ENCODE measurements around the gene DNA2.
"Not testable (repeated sequence)": the region's sequence is repeated elsewhere in the genome, so short reads cannot be mapped to it uniquely, and the experiment has no call there.

The DNA2 gene, protein sequence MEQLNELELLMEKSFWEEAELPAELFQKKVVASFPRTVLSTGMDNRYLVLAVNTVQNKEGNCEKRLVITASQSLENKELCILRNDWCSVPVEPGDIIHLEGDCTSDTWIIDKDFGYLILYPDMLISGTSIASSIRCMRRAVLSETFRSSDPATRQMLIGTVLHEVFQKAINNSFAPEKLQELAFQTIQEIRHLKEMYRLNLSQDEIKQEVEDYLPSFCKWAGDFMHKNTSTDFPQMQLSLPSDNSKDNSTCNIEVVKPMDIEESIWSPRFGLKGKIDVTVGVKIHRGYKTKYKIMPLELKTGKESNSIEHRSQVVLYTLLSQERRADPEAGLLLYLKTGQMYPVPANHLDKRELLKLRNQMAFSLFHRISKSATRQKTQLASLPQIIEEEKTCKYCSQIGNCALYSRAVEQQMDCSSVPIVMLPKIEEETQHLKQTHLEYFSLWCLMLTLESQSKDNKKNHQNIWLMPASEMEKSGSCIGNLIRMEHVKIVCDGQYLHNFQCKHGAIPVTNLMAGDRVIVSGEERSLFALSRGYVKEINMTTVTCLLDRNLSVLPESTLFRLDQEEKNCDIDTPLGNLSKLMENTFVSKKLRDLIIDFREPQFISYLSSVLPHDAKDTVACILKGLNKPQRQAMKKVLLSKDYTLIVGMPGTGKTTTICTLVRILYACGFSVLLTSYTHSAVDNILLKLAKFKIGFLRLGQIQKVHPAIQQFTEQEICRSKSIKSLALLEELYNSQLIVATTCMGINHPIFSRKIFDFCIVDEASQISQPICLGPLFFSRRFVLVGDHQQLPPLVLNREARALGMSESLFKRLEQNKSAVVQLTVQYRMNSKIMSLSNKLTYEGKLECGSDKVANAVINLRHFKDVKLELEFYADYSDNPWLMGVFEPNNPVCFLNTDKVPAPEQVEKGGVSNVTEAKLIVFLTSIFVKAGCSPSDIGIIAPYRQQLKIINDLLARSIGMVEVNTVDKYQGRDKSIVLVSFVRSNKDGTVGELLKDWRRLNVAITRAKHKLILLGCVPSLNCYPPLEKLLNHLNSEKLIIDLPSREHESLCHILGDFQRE

DNA sequence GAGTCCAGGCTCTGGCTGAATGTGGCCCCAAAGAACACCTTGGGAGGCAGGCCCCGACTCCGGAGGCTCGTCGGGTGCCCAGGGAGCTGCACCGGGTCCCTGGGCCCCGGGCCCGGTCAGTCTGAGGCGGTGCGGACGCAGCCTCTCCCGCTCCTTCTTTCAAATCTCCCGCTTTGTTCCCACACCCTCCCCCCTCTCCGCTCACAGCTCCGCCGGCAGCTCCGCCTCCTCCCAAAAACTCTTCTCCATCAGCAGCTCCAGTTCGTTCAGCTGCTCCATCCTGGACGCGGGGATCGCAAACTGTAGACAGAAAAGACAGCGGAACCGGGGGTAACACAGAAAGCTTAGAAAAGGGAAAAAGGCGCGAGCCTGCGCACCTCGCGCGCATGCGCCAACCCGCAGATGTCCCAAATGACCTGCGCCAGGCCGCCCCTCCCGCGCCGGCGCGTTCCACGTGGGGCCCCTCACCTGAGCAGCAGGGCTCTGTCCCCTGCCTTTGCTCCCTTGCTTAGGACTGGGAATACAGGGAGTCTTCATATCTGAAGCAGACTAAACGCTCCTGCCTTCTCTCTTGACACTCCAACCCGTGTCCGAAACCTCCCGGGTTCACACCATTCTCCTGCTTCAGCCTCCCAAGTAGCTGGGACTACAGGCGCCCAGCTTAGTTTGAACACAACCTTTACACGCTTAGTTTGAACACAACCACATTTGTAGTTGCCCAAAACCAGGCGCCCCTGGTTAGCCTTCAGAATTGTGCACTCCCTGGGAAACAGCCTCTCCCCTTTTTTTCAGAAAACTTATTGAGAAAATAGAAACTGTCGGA is at the start of gene DNA2:
TSS of gene DNA2 (minus strand) at position 388 of the 823 bp plus-strand sequence. CDS start at position 279, 109 bp downstream.
- in situ Hi-C loops (cut with MboI; ENCODE audit: low sequenced_read_pairs), result no loop called here

DNA sequence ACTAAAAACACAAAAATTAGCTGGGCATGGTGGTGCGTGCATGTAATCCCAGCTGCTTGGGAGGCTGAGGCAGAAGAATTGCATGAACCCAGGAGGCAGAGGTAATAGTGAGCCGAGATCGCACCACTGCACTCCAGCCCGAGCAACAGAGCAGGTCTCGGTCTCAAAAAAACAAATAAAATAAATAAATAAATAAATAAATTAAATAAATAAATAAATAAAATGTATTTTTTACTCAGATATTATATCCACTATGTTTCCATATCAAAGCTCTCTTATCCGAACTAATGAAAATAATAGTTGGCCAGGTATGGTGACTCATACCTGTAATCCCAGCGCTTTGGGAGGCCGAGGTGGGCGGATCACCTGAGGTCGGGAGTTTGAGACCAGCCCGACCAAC is 46.8 kb upstream of the DNA2 start:
- in situ Hi-C loops (cut with MboI; ENCODE audit: low sequenced_read_pairs), result not testable (repeated sequence)

DNA sequence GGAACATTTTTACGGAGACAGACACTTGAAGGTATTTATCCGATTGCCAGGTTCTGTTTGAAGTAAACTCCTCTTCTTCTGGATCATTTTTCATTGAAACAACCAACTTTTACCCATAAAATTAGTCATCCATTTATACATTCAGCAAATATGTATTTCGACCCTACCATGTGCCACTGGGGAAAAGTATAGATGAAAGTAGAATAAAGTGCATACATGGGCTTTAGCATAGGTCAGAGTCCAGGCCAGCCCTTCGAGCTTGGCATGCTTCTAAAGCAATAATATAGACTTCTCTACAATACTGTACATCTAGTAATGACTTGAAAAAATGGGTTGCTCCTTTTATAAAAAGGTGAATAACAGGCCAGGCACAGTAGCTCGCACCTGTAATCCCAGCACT is 45.4 kb upstream of the DNA2 start:
- in situ Hi-C loops (cut with MboI; ENCODE audit: low sequenced_read_pairs), result no loop called here

DNA sequence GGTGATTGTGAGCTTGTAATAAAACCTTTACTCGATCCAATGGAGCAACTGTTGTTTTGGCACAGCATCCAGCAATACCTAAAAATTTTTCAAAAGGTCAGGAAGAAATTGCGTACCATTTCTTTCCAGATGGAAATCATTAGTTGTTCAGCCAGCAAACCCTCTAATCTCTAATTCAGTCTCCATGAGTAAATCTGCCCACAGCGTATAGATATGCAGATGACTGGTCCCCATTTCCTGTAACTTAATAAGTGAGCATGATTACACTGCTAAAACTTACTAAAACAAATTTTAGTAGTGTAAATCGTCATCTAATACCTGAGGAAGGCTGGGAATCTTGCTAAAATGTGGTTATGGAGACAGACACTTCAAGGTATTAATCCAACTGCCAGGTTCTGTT is 45.0 kb upstream of the DNA2 start:
- in situ Hi-C loops (cut with MboI; ENCODE audit: low sequenced_read_pairs), result no loop called here

DNA sequence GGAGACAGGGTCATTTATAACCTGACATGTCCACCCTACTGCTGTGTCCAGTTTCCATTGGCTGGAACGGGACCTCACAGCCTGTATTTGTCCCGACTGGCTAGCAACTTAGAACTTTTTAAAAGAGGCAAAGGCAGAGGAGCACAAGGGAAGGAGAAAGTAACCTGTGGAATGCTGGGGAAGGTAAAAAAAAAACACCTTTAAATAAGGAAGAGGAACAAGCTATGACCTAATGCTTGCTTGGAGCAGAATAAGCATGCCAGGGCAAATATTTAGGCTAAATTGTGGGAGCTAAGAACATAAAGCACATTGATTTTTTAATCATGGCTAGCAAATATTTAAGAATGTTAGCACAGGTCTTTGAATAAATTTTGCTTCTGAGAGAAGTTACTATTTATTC is 44.4 kb upstream of the DNA2 start:
- in situ Hi-C loops (cut with MboI; ENCODE audit: low sequenced_read_pairs), result not testable (repeated sequence)

DNA sequence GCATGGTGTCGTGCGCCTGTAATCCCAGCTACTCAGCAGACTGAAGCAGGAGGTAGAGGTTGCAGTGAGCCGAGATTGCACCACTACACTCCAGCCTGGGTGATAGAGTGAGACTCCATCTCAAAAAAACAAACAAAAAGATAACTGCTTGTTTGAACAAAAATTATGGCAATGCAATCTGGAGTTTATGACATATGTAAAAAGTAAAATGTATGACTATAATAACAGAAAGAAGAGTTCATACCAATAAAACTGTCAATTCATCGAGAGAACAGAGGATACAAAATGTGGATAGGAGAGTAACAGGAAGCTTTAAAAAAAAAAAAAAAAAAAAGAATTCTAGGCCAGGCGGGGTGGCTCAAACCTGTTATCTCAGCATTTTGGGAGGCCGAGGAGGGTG is 36.3 kb upstream of the DNA2 start:
- in situ Hi-C loops (cut with MboI; ENCODE audit: low sequenced_read_pairs), result no loop called here

DNA sequence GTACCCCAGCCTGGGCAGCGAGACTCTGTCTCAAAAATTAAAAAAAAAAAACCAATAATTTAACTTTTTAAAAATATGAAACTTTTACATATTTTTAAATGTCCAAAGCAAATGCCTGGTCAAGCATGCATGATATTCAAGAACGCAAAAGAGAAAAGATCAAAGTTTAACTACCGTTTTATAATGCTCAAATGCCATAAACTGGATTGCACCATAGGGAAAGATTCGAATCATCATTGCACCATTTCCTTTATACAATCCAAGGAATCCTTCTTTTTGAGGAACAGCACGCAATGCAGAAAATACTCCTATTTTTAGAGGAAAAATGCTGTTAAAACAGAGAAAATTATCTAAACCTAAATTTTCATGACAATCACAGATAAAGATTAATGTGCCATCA is 34.6 kb upstream of the DNA2 start:
- in situ Hi-C loops (cut with MboI; ENCODE audit: low sequenced_read_pairs), result no loop called here

DNA sequence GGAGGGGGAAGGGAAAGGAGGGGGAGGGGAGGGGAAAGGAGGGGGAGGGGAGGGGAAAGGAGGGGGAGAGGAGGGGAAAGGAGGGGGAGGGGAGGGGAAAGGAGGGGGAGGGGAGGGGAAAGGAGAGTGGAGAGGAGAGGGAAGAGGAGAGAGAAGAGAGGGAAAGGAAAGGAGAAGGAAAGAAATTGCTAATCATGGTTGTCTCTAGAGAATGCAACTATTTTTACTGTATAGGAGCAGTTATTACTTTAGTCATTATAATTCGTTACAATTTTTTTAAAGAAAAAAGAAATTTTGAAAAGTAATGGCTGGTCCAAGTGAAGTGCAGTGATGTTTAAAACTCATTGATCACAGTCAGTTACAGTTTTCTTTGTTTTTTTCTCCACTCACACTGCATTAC is 31.1 kb upstream of the DNA2 start:
- in situ Hi-C loops (cut with MboI; ENCODE audit: low sequenced_read_pairs), result no loop called here

DNA sequence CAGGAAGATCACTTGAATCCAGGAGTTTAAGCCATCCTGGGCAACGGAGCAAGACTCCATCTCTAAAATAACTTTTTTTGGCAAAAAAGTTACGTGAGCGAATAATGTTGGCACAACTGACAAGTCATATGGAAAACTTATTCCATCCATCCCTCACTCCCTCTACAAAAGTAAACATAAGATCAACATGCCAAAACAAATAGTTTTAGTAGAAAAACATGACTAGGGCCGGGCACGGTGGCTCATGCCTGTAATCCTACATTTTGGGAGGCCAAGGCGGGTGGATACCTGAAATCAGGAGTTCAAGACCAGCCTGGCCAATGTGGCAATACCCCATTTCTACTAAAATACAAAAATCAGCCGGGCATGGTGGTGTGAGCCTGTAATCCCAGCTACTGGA is 29.9 kb upstream of the DNA2 start:
- in situ Hi-C loops (cut with MboI; ENCODE audit: low sequenced_read_pairs), result no loop called here

DNA sequence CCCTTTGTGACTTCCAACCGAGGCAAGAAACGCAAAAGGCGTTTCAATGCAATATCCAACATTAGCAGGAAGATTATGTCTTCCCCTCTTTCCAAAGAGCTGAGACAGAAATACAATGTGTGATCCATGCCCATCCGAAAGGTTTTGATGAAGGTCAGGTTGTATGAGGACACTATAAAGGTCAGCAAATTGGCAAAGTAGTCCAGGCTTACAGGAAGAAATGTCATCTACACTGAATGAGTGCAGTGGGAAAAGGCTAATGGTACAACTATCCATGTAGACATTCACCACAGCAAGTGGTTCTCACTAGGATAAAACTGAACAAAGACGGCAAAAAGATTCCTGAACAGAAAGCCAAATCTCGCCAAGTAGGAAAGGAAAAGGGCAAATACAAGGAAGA is 27.8 kb upstream of the DNA2 start:
- in situ Hi-C loops (cut with MboI; ENCODE audit: low sequenced_read_pairs), result no loop called here

DNA sequence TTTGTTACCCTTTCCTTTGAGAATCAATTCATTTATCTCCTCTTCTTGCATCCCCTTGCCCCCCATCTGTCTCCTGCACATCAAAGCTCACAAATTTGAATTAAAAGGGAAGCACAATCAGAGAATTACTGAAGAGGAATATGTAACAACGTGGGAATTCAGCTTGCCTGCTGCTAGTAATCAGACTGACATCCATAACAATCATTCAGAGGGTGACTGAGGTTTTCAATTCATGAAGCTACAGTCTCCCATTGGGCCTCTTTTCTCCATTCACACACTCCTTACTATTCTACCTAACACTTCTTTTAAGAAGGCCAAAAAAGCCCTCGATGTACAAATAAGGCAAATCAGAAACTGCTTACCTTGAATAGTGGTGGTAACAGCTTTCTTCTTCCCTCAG is 24.3 kb upstream of the DNA2 start:
- in situ Hi-C loops (cut with MboI; ENCODE audit: low sequenced_read_pairs), result no loop called here

DNA sequence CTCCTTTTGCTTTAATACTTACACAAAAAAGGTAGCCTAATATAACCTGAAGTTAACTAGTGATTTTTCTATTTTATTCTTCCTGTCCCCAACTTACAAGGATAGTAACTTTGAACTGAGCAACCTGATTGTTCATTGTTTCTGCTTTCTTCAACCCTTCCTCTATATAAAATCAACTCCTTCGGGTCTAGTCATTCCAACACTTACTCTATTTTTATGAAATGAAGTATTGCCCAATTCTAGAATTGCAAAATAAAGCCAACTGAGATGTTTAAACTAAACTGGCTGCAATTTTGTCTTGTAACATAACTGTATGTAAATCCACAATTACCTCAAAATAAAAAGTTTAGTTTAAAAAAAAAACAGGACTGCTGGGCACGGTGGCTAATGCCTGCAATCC is 20.3 kb upstream of the DNA2 start:
- in situ Hi-C loops (cut with MboI; ENCODE audit: low sequenced_read_pairs), result no loop called here

DNA sequence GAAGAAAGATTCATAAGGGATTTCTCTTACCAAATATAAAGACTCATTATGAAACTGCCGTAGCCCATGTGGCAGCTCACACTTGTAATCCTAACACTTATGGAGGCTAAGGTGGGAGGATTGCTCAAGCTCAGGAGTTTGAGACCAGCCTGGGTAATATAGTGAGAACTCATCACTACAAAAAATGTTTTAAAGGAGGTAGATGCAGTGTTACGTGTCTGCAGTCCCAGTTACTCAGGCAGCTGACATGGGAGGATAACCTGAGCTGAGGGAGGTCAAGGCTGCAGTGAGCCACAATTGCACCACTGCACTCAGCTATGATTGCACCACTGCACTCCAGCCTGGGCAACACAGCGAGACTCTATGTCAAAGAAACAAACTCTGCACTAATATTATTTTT is 18.1 kb upstream of the DNA2 start:
- in situ Hi-C loops (cut with MboI; ENCODE audit: low sequenced_read_pairs), result no loop called here

DNA sequence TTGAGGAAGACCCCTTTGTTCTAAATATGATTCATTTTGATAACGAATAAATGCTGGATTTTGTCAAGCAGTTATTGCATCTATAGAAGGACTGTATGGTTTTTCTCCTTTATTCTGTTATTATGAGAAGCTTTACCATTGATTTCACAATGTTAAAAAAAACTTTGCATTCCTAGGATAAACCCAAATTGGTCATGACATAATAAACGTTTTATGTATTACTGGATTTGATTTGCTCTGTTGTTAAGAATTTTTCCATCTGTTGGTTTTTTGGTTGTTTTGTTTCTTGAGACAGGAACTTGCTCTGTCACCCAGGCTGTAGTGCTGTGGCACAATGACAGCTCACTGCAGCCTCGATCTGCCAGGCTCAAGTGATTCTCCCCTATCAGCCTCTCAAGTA is 2.2 kb upstream of the DNA2 start:
- in situ Hi-C loops (cut with MboI; ENCODE audit: low sequenced_read_pairs), result no loop called here

DNA sequence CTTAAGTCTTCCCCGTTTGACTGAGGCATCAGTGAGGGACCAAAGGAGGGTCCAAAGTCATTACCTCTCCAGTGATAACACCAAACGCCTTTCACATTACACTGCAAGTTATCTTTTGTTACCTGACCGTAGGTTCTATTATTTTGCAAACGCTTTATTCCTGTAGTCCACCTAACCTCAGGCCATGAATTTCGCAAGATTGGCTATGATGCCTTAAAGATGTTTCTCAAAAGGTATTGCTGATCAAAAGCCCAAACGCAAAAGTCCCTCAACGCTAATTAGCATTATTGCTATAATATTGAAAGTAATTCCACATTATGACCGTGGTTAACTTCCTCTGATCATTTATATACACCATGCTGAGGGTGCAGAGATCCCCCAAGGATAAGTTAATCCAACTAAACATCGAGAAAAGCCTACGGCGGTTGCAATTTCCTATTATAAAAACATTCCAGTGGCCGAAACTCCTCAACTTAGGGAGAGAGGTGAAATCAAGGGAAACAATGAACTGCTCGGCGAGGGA is 649 bp downstream of the DNA2 start:
- in situ Hi-C loops (cut with MboI; ENCODE audit: low sequenced_read_pairs), result no loop called here

DNA sequence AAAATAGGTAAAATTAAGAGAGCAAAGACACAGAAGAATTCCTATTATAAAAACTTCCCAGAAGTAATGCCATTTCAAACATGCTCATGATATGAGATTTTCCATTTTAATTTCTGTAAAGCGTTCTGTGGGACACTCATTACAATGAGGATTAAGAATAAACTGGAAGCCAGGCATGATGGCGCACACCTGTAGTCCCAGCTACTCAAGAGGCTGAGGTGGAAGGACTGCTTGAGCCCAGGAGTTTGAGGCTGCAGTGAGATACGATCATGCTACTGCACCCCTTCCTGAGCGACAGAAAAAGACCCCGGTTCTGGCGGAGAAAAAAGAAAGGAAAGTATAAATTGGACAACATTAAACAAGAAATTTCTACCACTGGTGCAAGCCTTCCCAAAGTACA is 1.5 kb downstream of the DNA2 start:
- in situ Hi-C loops (cut with MboI; ENCODE audit: low sequenced_read_pairs), result no loop called here

DNA sequence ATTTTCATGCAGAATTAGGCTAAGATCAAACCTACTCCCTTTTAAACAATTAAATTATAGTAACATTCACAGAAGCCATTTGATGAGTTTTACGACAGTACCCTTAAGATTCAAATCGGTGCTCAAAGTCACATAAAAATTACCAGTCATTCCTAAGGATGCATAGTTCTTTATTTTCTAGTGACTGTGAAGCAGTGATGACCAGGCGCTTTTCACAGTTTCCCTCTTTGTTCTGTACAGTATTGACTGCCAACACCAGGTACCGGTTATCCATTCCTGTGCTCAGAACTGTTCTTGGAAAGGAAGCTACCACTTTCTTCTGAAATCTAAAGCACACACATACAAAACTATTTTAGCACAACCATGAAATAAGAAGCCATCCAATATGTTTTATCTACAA is 1.9 kb downstream of the DNA2 start:
- in situ Hi-C loops (cut with MboI; ENCODE audit: low sequenced_read_pairs), result no loop called here

DNA sequence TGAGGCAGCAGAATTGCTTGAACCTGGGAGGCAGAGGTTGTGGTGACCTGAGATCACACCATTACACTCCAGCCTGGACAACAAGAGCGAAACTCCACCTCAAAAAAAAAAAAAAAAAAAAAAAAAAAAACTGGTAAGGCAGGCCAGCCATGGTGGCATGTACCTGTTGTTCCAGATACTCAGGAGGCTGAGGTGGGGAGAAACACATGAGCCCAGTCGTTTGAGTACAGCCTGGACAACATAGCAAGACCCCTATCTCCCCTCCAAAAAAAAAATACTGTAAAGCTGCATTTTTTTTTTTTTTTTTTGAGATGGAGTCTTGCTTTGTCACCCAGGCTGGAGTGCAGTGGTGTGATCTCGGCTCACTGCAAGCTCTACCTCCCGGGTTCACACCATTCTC is 7.0 kb downstream of the DNA2 start:
- in situ Hi-C loops (cut with MboI; ENCODE audit: low sequenced_read_pairs), result not testable (repeated sequence)

DNA sequence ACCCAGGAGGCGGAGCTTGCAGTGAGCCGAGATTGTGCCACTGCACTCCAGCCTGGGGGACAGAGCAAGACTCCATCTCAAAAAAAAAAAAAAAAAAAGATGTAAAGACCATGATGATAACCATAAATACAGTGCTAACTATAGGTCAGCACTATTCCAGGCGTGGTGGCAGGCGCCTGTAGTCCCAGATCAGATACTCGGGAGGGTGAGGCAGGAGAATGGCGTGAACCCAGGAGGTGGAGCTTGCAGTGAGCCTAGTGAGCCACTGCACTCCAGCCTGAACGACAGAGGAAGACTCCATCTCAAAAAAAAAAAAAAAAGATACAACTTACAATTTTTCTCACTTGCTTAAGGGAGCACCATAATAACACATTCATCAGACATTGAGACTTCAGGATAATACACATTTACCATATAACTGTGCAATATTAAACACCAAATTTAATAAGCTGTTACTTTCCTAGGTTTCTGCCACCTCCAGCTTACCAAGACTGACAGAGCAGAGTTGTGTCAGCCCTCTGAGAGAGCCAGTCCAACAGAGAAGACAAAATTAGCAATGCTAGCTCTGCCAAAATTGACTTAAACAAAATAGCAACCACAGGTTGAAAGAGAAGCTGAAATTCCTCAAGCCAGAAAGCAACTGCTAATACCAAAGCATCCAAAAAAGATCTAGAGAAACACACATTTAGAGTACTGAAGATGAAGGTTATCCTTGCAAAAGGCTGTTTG is 8.2 kb downstream of the DNA2 start:
- in situ Hi-C loops (cut with MboI; ENCODE audit: low sequenced_read_pairs), result no loop called here

DNA sequence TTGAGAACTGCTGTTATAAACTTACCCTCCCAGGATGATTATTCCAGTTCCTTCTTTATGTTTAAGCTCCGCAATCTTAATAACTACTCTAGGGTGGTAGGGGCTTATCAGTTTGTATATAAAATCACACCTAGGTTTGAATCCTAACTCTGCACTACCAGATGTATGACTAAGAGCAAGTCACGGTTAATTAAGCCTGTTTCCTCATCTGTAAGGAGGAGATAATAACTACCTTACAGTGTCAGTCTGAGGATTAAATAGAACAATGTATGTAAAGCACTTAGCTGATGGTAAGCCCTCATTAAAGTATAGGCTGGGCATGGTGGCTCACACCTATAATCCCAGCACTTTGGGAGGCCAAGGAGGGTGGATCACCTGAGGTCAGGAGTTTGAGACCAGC is 9.2 kb downstream of the DNA2 start:
- in situ Hi-C loops (cut with MboI; ENCODE audit: low sequenced_read_pairs), result no loop called here
